BJ (cell line): Measurements from ENCODE around the gene CDKAL1. TPM values are rescaled to one million over a fixed set of nuclear protein-coding genes. Genes with fewer than 3 reads are reported as not detected.
"Not testable (repeated sequence)": the region's sequence is repeated elsewhere in the genome, so short reads cannot be mapped to it uniquely, and the experiment has no call there.

Source experiments
- CTCF ChIA-PET: fragments of 350-600 bp; formaldehyde crosslinking; extraction: SDS; loops from one replicate; lab custom pipeline; 2021; ENCODE audit warnings: antibody characterized with exemption, inconsistent platforms; lab: Yijun Ruan, JAX
- POLR2A ChIA-PET: fragments of 300-600 bp; sonication (Branson Sonifier 250); formaldehyde crosslinking; extraction: SDS; loops from one replicate; lab custom pipeline; 2021; ENCODE audit warnings: antibody characterized with exemption; lab: Charles Lee
- DNase-seq: peaks from one replicate; pipeline ENCODE4 v3.0.0-alpha.2; 2011; ENCODE audit warnings: low read depth
- H3K27me3 ChIP-seq: 2 replicates; pipeline ENCODE4 v1.6.0; 2011; ENCODE audit warnings: low read length; ENCODE audit not compliant: control insufficient read depth, insufficient read depth
- H3K36me3 ChIP-seq: 2 replicates; pipeline ENCODE4 v1.5.1; 2011; ENCODE audit warnings: low read length; ENCODE audit not compliant: control insufficient read depth, insufficient read depth
- H3K4me3 ChIP-seq: 2 replicates; pipeline ENCODE4 v1.5.1; 2011; ENCODE audit warnings: low read depth, mild to moderate bottlenecking, control low read depth, low read length
- polyA plus RNA-seq: library from polyadenylated mRNA; depleted of rRNA; stranded (reverse); fragments of >200 nt; gene quantifications from 2 replicates; pipeline ENCODE4 v1.2.3, GENCODE V29; 2011
- TF ChIP-seq, protein P1 (sequence below): IDR thresholded peaks from 2 replicates; pipeline ENCODE4 v1.5.1; 2011; ENCODE audit warnings: low read depth, mild to moderate bottlenecking, control low read depth, inconsistent platforms, low read length, moderate library complexity; ENCODE audit not compliant: insufficient read depth

Gene CDKAL1
- polyA plus RNA-seq, 1 experiment: 3.8 TPM

GRCh38 chr6:21085211-21085610 is 551.0 kb downstream of the CDKAL1 start:
- Histone ChIP-seq H3K4me3 (no peak overlapping the region), H3K27me3 (no peaks in the 10 kb centered on the region), H3K36me3 (no peaks in the 10 kb centered on the region)
- TF ChIP-seq, protein P1, sequence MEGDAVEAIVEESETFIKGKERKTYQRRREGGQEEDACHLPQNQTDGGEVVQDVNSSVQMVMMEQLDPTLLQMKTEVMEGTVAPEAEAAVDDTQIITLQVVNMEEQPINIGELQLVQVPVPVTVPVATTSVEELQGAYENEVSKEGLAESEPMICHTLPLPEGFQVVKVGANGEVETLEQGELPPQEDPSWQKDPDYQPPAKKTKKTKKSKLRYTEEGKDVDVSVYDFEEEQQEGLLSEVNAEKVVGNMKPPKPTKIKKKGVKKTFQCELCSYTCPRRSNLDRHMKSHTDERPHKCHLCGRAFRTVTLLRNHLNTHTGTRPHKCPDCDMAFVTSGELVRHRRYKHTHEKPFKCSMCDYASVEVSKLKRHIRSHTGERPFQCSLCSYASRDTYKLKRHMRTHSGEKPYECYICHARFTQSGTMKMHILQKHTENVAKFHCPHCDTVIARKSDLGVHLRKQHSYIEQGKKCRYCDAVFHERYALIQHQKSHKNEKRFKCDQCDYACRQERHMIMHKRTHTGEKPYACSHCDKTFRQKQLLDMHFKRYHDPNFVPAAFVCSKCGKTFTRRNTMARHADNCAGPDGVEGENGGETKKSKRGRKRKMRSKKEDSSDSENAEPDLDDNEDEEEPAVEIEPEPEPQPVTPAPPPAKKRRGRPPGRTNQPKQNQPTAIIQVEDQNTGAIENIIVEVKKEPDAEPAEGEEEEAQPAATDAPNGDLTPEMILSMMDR: no peak
- ChIA-PET POLR2A (no interaction called here), CTCF (no interaction called here)
- no peak for DNase-seq

DNA sequence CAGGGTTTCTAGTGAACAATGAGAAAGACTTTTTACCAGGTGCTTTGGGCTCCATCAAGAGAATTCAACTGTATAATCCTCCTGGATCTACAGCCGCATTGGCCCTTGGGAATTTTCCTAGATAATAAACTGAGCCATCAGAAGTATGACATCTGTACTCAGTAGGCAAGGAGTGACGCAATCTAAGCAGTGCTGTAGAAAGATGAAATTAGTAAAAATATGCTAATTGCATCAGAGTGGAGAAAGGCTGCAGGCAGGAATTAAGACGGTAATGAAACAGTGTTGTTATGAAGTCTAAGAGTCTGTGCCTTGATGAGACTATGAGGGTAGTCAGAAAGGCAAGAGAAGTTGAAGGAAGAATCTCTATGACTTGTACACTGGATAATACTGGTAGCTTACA is 551.4 kb downstream of the CDKAL1 start:
- no peaks in the 10 kb centered on the region for H3K36me3 ChIP-seq
- H3K27me3 ChIP-seq: no peaks in the 10 kb centered on the region
- CTCF ChIA-PET: no interaction called here
- POLR2A ChIA-PET: no interaction called here
- no peak for DNase-seq
- TF ChIP-seq, protein P1: no peak
- no peak overlapping the region for H3K4me3 ChIP-seq

DNA sequence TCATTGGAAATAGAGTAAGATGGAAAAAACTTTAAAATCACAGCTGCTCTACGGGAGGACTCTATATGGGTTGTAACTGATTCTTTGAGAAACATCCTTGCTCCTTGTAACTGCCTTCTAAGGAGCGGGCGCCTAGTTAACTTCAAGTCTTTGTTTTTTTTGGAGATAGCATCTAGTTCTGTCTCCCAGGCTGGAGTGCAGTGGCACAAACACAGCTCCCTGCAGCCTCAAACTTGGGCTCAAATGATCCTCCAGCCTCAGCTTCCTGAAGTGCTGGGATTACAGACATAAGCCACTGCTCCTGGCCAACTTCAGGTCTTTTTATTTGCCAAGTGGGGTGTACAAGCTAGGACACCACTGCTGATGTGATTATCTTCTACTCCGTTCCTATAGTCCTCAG is 552.9 kb downstream of the CDKAL1 start:
- DNase-seq: no peak
- H3K27me3 ChIP-seq: no peaks in the 10 kb centered on the region
- H3K4me3 ChIP-seq: no peak overlapping the region
- ChIA-PET CTCF (no interaction called here), POLR2A (no interaction called here)
- no peaks in the 10 kb centered on the region for H3K36me3 ChIP-seq
- TF ChIP-seq, protein P1: no peak

GRCh38 chr6:21091411-21091810 is 557.2 kb downstream of the CDKAL1 start:
- TF ChIP-seq, protein P1: no peak
- H3K4me3 ChIP-seq: no peak overlapping the region
- ChIA-PET CTCF (no interaction called here), POLR2A (no interaction called here)
- H3K27me3 ChIP-seq: no peaks in the 10 kb centered on the region
- no peaks in the 10 kb centered on the region for H3K36me3 ChIP-seq
- DNase-seq: no peak

GRCh38 chr6:21092231-21092772 is 558.0 kb downstream of the CDKAL1 start:
- H3K27me3 ChIP-seq, CTCF ChIA-PET, H3K36me3 ChIP-seq, POLR2A ChIA-PET, H3K4me3 ChIP-seq, DNase-seq: not testable (repeated sequence)

DNA sequence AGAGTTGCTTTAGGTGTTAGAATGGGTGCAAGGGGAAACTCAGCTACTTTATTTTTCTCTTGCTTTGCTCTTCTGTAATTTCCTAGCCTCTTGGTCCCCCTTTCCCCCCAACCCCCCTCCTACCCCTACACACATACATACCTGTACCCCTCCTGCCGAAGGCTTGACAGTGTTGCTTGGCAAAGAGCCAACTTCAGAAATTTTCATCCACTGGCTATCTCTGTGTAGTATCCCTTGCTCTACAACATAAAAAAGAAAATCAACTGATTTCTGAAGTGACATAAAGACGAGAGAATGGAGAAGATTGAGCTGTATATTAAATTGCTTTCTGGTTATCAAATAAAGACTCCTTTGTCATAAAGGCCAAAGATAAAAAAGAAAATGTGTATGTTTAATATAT is 561.2 kb downstream of the CDKAL1 start:
- DNase-seq: no peak
- H3K4me3 ChIP-seq: no peak overlapping the region
- CTCF ChIA-PET: no interaction called here
- TF ChIP-seq, protein P1: no peak
- H3K36me3 ChIP-seq: no peaks in the 10 kb centered on the region
- POLR2A ChIA-PET: no interaction called here
- H3K27me3 ChIP-seq: no peaks in the 10 kb centered on the region
